Activated CD8-positive, alpha-beta T cell treated with anti-CD3 and anti-CD28 coated beads, Interleukin-2, amount 10 ng/mL, durations not matched to agents 7 days and 5 days (primary cell): ENCODE results near the gene SPATA13. TPM values are rescaled to one million over a fixed set of nuclear protein-coding genes. Genes with fewer than 3 reads are reported as not detected.

Source experiments
- ATAC-seq: fragments of 150-1000 bp; cut with Tn5 transposase; one replicate; pipeline ENCODE4 v1.10.0; 2021; ENCODE audit warnings: moderate library complexity
- CTCF ChIA-PET: fragments of 350-600 bp; sonication (Branson Sonifier 250); formaldehyde crosslinking; loops from one replicate; lab custom pipeline; 2021; ENCODE audit warnings: antibody characterized with exemption; lab: Charles Lee
- POLR2A ChIA-PET: fragments of 350-600 bp; sonication (Branson Sonifier 250); formaldehyde crosslinking; loops from one replicate; lab custom pipeline; 2021; ENCODE audit warnings: antibody characterized with exemption; lab: Charles Lee
- DNase-seq: peaks from one replicate; pipeline ENCODE4 v3.0.0-alpha.2; 2020
- H3K27ac Mint-ChIP-seq: one replicate; pipeline ENCODE4 v1.8.0; 2021; ENCODE audit warnings: mild to moderate bottlenecking, mixed read lengths
- H3K27me3 Mint-ChIP-seq: one replicate; pipeline ENCODE4 v1.8.0; 2021; ENCODE audit warnings: low read depth, mixed read lengths
- H3K36me3 Mint-ChIP-seq: one replicate; pipeline ENCODE4 v1.8.0; 2021; ENCODE audit warnings: low read depth, mixed read lengths
- H3K4me1 Mint-ChIP-seq: one replicate; pipeline ENCODE4 v1.8.0; 2021; ENCODE audit warnings: low read depth, mixed read lengths
- H3K4me3 Mint-ChIP-seq: one replicate; pipeline ENCODE4 v1.8.0; 2021; ENCODE audit warnings: mild to moderate bottlenecking, mixed read lengths
- H3K9me3 Mint-ChIP-seq: one replicate; pipeline ENCODE4 v1.8.0; 2022; ENCODE audit warnings: mixed read lengths; ENCODE audit not compliant: insufficient read depth
- total RNA-seq, 2 experiments: library from RNA; stranded (reverse); gene quantifications; one replicate each; pipeline ENCODE4 v1.2.3, GENCODE V29; 2021

Gene SPATA13
- total RNA-seq, 2 experiments from 2014 or later = 57.4 to 63.2 TPM

GRCh38 chr13:24225930-24226329 is 65.4 kb downstream of the SPATA13 start:
- H3K9me3 Mint-ChIP-seq = no peaks in the 10 kb centered on the region
- H3K4me1 Mint-ChIP-seq = peaks cover 36% of the 10 kb centered on the region
- ATAC-seq = no peak
- no peaks in the 10 kb centered on the region for H3K36me3 Mint-ChIP-seq
- CTCF ChIA-PET = interaction anchor here (1.5 to 6.0 kb wide), 5 partner anchors 22 to 205 kb away, joined by 3 to 82 read pairs (median 5); no protein-coding TSS in a partner anchor
- H3K4me3 Mint-ChIP-seq = no peak overlapping the region
- no peaks in the 10 kb centered on the region for H3K27me3 Mint-ChIP-seq
- no peak overlapping the region for H3K27ac Mint-ChIP-seq
- DNase-seq = no peak
- POLR2A ChIA-PET = interaction anchor here (0.9 kb wide), 1 partner anchor 45 kb away, joined by 4 read pairs; no protein-coding TSS in a partner anchor

- ATAC-seq (no peak), DNase-seq (no peak)
- CTCF ChIA-PET = interaction anchor here (1.5 to 6.0 kb wide), 5 partner anchors 28 to 206 kb away, joined by 3 to 82 read pairs (median 16); no protein-coding TSS in a partner anchor
- Mint-ChIP-seq H3K27me3 (no peaks in the 10 kb centered on the region), H3K4me3 (no peak overlapping the region), H3K9me3 (no peaks in the 10 kb centered on the region), H3K4me1 (peaks cover 36% of the 10 kb centered on the region), H3K36me3 (no peaks in the 10 kb centered on the region), H3K27ac (no peak overlapping the region)
- POLR2A ChIA-PET = no interaction called here
Observed at GRCh38 chr13:24226762-24227161, 66.2 kb downstream of the SPATA13 start.

- no peaks in the 10 kb centered on the region for H3K9me3 Mint-ChIP-seq
- H3K36me3 Mint-ChIP-seq = no peaks in the 10 kb centered on the region
- ATAC-seq (peak; percentile 66), DNase-seq (peak; percentile 69)
- H3K4me1 Mint-ChIP-seq = peaks cover 38% of the 10 kb centered on the region
- no peak overlapping the region for H3K27ac Mint-ChIP-seq
- CTCF ChIA-PET = interaction anchor here (0.5 to 6.0 kb wide), 64 partner anchors 8 to 558 kb away, joined by 3 to 82 read pairs (median 4); partner anchors contain the start of gene SPATA13
- POLR2A ChIA-PET = interaction anchor here (0.6 to 1.2 kb wide), 4 partner anchors 30 to 249 kb away, joined by 3 read pairs; no protein-coding TSS in a partner anchor
- H3K4me3 Mint-ChIP-seq = no peak overlapping the region
- H3K27me3 Mint-ChIP-seq = no peaks in the 10 kb centered on the region
Observed at GRCh38 chr13:24228852-24229458, 68.4 kb downstream of the SPATA13 start.

GRCh38 chr13:24230428-24231072 is 70.0 kb downstream of the SPATA13 start:
- ATAC-seq = peak; percentile 24
- CTCF ChIA-PET = interaction anchor here (0.5 to 3.9 kb wide), 15 partner anchors 9 to 496 kb away, joined by 3 to 25 read pairs (median 4); no protein-coding TSS in a partner anchor
- H3K4me3 Mint-ChIP-seq = no peak overlapping the region
- no peaks in the 10 kb centered on the region for H3K27me3 Mint-ChIP-seq
- POLR2A ChIA-PET = interaction anchor here (0.9 to 1.6 kb wide), 2 partner anchors 21 to 40 kb away, joined by 4 to 5 read pairs; no protein-coding TSS in a partner anchor
- H3K36me3 Mint-ChIP-seq = no peaks in the 10 kb centered on the region
- no peaks in the 10 kb centered on the region for H3K9me3 Mint-ChIP-seq
- H3K4me1 Mint-ChIP-seq = peaks cover 23% of the 10 kb centered on the region
- no peak for DNase-seq
- H3K27ac Mint-ChIP-seq = peak overlapping the region; percentile 3

GRCh38 chr13:24231377-24231776 is 70.9 kb downstream of the SPATA13 start:
- no peaks in the 10 kb centered on the region for H3K27me3 Mint-ChIP-seq
- CTCF ChIA-PET = interaction anchor here (1.0 to 3.9 kb wide), 12 partner anchors 8 to 496 kb away, joined by 3 to 25 read pairs (median 4); no protein-coding TSS in a partner anchor
- no peak overlapping the region for H3K27ac Mint-ChIP-seq
- DNase-seq (no peak), ATAC-seq (no peak)
- H3K4me1 Mint-ChIP-seq = peaks cover 18% of the 10 kb centered on the region
- no peaks in the 10 kb centered on the region for H3K9me3 Mint-ChIP-seq
- H3K36me3 Mint-ChIP-seq = no peaks in the 10 kb centered on the region
- no peak overlapping the region for H3K4me3 Mint-ChIP-seq
- POLR2A ChIA-PET = interaction anchor here (1.6 kb wide), 1 partner anchor 20 kb away, joined by 4 read pairs; no protein-coding TSS in a partner anchor

GRCh38 chr13:24232037-24232436 is 71.5 kb downstream of the SPATA13 start:
- Mint-ChIP-seq H3K4me1 (peaks cover 18% of the 10 kb centered on the region), H3K36me3 (no peaks in the 10 kb centered on the region), H3K9me3 (no peaks in the 10 kb centered on the region), H3K27ac (no peak overlapping the region), H3K4me3 (no peak overlapping the region), H3K27me3 (no peaks in the 10 kb centered on the region)
- no peak for ATAC-seq
- no peak for DNase-seq
- POLR2A ChIA-PET = no interaction called here
- CTCF ChIA-PET = interaction anchor here (1.0 to 3.9 kb wide), 3 partner anchors 17 to 212 kb away, joined by 3 to 25 read pairs (median 4); no protein-coding TSS in a partner anchor

GRCh38 chr13:24232474-24232873 is 72.0 kb downstream of the SPATA13 start:
- H3K4me1 Mint-ChIP-seq = peaks cover 18% of the 10 kb centered on the region
- no peaks in the 10 kb centered on the region for H3K36me3 Mint-ChIP-seq
- POLR2A ChIA-PET = interaction anchor here (1.0 kb wide), 1 partner anchor 15 kb away, joined by 3 read pairs; no protein-coding TSS in a partner anchor
- no peak overlapping the region for H3K27ac Mint-ChIP-seq
- no peak for DNase-seq
- CTCF ChIA-PET = interaction anchor here (0.9 to 3.9 kb wide), 3 partner anchors 28 to 212 kb away, joined by 3 to 25 read pairs (median 5); no protein-coding TSS in a partner anchor
- H3K27me3 Mint-ChIP-seq = no peaks in the 10 kb centered on the region
- no peak overlapping the region for H3K4me3 Mint-ChIP-seq
- H3K9me3 Mint-ChIP-seq = no peaks in the 10 kb centered on the region
- ATAC-seq = no peak

GRCh38 chr13:24233351-24233901 is 72.9 kb downstream of the SPATA13 start:
- Mint-ChIP-seq H3K27me3 (no peaks in the 10 kb centered on the region), H3K36me3 (no peaks in the 10 kb centered on the region), H3K9me3 (no peaks in the 10 kb centered on the region), H3K4me3 (no peak overlapping the region), H3K27ac (peak overlapping the region; percentile 9), H3K4me1 (peaks cover 18% of the 10 kb centered on the region)
- CTCF ChIA-PET = interaction anchor here (0.9 to 3.9 kb wide), 5 partner anchors 18 to 213 kb away, joined by 3 to 25 read pairs (median 5); no protein-coding TSS in a partner anchor
- POLR2A ChIA-PET = interaction anchor here (1.0 to 1.3 kb wide), 2 partner anchors 14 to 41 kb away, joined by 3 read pairs; no protein-coding TSS in a partner anchor
- DNase-seq (no peak), ATAC-seq (no peak)

GRCh38 chr13:24234200-24234915 is 73.8 kb downstream of the SPATA13 start:
- ChIA-PET POLR2A (interaction anchor here (1.3 to 1.5 kb wide), 2 partner anchors 17 to 40 kb away, joined by 3 to 6 read pairs; no protein-coding TSS in a partner anchor), CTCF (interaction anchor here (1.5 kb wide), 1 partner anchor 181 kb away, joined by 5 read pairs; no protein-coding TSS in a partner anchor)
- no peaks in the 10 kb centered on the region for H3K36me3 Mint-ChIP-seq
- no peak overlapping the region for H3K4me3 Mint-ChIP-seq
- no peak for ATAC-seq
- no peak overlapping the region for H3K27ac Mint-ChIP-seq
- H3K4me1 Mint-ChIP-seq = peaks cover 18% of the 10 kb centered on the region
- H3K9me3 Mint-ChIP-seq = no peaks in the 10 kb centered on the region
- DNase-seq = no peak
- H3K27me3 Mint-ChIP-seq = no peaks in the 10 kb centered on the region

GRCh38 chr13:24237356-24237755 is 76.8 kb downstream of the SPATA13 start:
- DNase-seq = no peak
- Mint-ChIP-seq H3K9me3 (no peaks in the 10 kb centered on the region), H3K36me3 (peaks cover 2% of the 10 kb centered on the region), H3K4me3 (no peak overlapping the region), H3K27ac (no peak overlapping the region), H3K4me1 (peaks cover 7% of the 10 kb centered on the region), H3K27me3 (no peaks in the 10 kb centered on the region)
- CTCF ChIA-PET = interaction anchor here (1.5 kb wide), 1 partner anchor 9 kb away, joined by 4 read pairs; no protein-coding TSS in a partner anchor
- ATAC-seq = no peak
- POLR2A ChIA-PET = no interaction called here
